Activated B cell treated with CpG ODN at 0.5 μM for 24 hours (primary cell): ENCODE data around the gene SNAI1. TPM values are rescaled to one million over a fixed set of nuclear protein-coding genes. Genes with fewer than 3 reads are reported as not detected.
A peak's percentile ranks its signal among the peaks of the same experiment; 100 is the strongest.

Experiments
- ATAC-seq: fragments of 200-7000 bp; cut with Tn5 transposase; one replicate; pipeline ENCODE4 v1.10.0; 2021; ENCODE audit warnings: low read depth, mild to moderate bottlenecking, moderate library complexity
- CTCF ChIA-PET: fragments of 350-600 bp; sonication (Branson Sonifier 250); formaldehyde crosslinking; loops from one replicate; lab custom pipeline; 2021; ENCODE audit warnings: antibody characterized with exemption; lab: Charles Lee
- POLR2A ChIA-PET: fragments of 350-600 bp; sonication (Branson Sonifier 250); formaldehyde crosslinking; loops from one replicate; lab custom pipeline; 2021; ENCODE audit warnings: antibody characterized with exemption; lab: Charles Lee
- DNase-seq: peaks from one replicate; pipeline ENCODE4 v3.0.0; 2022
- H3K27ac Mint-ChIP-seq: one replicate; pipeline ENCODE4 v1.8.0; 2020; ENCODE audit warnings: mixed read lengths
- H3K27me3 Mint-ChIP-seq: one replicate; pipeline ENCODE4 v1.8.0; 2021; ENCODE audit warnings: mixed read lengths
- H3K36me3 Mint-ChIP-seq: one replicate; pipeline ENCODE4 v1.8.0; 2021; ENCODE audit warnings: low read depth, mixed read lengths
- H3K4me1 Mint-ChIP-seq: one replicate; pipeline ENCODE4 v1.8.0; 2021; ENCODE audit warnings: mixed read lengths
- H3K4me3 Mint-ChIP-seq: one replicate; pipeline ENCODE4 v1.8.0; 2020; ENCODE audit warnings: mild to moderate bottlenecking, mixed read lengths
- H3K9me3 Mint-ChIP-seq: one replicate; pipeline ENCODE4 v1.8.0; 2020; ENCODE audit warnings: mixed read lengths
- intact Hi-C: fragments of 100-400 bp; cut with micrococcal nuclease; formaldehyde crosslinking; loops from one replicate; pipeline ENCODE4 v1.15.1; 2024
- total RNA-seq: library from RNA; stranded (reverse); gene quantifications from 2 replicates; pipeline ENCODE4 v1.2.3, GENCODE V29; 2022
- TF ChIP-seq, protein P1 (sequence below): fragments of 200-600 bp; IDR thresholded peaks from one replicate; pipeline ENCODE4 v1.8.0; 2022; ENCODE audit warnings: antibody characterized with exemption, mild to moderate bottlenecking

The SNAI1 gene
- total RNA-seq, 1 donor from 2014 or later, result 0.67 TPM

DNA sequence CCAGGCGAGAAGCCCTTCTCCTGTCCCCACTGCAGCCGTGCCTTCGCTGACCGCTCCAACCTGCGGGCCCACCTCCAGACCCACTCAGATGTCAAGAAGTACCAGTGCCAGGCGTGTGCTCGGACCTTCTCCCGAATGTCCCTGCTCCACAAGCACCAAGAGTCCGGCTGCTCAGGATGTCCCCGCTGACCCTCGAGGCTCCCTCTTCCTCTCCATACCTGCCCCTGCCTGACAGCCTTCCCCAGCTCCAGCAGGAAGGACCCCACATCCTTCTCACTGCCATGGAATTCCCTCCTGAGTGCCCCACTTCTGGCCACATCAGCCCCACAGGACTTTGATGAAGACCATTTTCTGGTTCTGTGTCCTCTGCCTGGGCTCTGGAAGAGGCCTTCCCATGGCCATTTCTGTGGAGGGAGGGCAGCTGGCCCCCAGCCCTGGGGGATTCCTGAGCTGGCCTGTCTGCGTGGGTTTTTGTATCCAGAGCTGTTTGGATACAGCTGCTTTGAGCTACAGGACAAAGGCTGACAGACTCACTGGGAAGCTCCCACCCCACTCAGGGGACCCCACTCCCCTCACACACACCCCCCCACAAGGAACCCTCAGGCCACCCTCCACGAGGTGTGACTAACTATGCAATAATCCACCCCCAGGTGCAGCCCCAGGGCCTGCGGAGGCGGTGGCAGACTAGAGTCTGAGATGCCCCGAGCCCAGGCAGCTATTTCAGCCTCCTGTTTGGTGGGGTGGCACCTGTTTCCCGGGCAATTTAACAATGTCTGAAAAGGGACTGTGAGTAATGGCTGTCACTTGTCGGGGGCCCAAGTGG lies 5.3 kb downstream of the SNAI1 start:
- ChIA-PET CTCF (interaction anchor here (1.0 to 2.0 kb wide), 2 partner anchors 9 to 83 kb away, joined by 4 to 8 read pairs; no protein-coding TSS in a partner anchor), POLR2A (interaction anchor here (0.7 kb wide), 1 partner anchor 81 kb away, joined by 3 read pairs; no protein-coding TSS in a partner anchor)
- TF ChIP-seq, protein P1, sequence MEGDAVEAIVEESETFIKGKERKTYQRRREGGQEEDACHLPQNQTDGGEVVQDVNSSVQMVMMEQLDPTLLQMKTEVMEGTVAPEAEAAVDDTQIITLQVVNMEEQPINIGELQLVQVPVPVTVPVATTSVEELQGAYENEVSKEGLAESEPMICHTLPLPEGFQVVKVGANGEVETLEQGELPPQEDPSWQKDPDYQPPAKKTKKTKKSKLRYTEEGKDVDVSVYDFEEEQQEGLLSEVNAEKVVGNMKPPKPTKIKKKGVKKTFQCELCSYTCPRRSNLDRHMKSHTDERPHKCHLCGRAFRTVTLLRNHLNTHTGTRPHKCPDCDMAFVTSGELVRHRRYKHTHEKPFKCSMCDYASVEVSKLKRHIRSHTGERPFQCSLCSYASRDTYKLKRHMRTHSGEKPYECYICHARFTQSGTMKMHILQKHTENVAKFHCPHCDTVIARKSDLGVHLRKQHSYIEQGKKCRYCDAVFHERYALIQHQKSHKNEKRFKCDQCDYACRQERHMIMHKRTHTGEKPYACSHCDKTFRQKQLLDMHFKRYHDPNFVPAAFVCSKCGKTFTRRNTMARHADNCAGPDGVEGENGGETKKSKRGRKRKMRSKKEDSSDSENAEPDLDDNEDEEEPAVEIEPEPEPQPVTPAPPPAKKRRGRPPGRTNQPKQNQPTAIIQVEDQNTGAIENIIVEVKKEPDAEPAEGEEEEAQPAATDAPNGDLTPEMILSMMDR, result no peak
- peaks cover 9% of the 10 kb centered on the region for H3K4me1 Mint-ChIP-seq
- no peak overlapping the region for H3K4me3 Mint-ChIP-seq
- no peak for ATAC-seq
- no peaks in the 10 kb centered on the region for H3K27me3 Mint-ChIP-seq
- intact Hi-C loops, result no loop called here
- H3K27ac Mint-ChIP-seq, result no peak overlapping the region
- no peaks in the 10 kb centered on the region for H3K36me3 Mint-ChIP-seq
- DNase-seq, result no peak
- no peaks in the 10 kb centered on the region for H3K9me3 Mint-ChIP-seq

DNA sequence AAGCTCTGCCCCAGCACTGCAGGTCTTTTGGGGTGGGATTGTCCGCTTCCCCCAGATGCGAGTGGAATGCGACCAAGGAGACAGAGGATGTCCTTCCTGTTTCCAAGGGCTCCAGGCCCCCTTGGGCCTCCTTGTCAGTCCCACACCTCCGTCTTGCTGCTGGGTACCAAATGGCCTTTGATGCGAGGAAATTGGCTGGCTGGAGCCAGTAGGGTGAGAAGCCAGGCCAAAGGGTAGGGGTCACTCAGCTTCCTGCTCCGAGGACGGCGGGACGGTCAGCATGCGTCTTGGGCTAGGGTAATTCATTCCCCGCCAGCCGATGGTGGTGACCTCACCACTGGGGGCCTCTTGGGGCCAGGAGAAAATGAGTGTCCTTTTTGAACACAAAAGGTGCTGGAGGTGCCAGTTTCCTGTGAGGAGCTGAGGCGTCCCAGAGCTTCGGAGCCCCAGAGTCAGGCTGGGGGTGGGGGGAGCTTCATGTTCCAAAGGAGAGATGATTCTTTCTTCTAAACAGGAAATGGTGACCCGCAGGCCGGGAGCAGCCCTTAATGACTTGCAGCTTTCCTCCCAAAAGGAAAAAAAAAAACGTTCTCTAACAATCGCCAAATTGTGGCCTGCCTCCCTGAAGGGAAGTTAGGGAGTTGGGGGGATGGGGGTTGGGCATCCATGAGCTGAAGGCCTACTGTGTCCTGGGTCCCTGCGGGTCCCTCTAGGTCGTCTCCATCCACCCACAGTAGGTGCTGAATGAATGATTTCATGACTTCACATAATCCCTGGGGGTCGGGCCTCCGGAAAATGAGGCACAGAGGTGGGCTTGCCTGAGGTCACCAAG lies 6.7 kb downstream of the SNAI1 start:
- Mint-ChIP-seq H3K36me3 (no peaks in the 10 kb centered on the region), H3K9me3 (no peaks in the 10 kb centered on the region), H3K27me3 (no peaks in the 10 kb centered on the region), H3K4me1 (peaks cover 11% of the 10 kb centered on the region), H3K4me3 (no peak overlapping the region), H3K27ac (no peak overlapping the region)
- intact Hi-C loops, result no loop called here
- ATAC-seq (no peak), DNase-seq (no peak)
- ChIA-PET POLR2A (no interaction called here), CTCF (interaction anchor here (1.1 to 2.0 kb wide), 2 partner anchors 9 to 11 kb away, joined by 3 to 8 read pairs; no protein-coding TSS in a partner anchor)
- TF ChIP-seq, protein P1, result no peak

DNA sequence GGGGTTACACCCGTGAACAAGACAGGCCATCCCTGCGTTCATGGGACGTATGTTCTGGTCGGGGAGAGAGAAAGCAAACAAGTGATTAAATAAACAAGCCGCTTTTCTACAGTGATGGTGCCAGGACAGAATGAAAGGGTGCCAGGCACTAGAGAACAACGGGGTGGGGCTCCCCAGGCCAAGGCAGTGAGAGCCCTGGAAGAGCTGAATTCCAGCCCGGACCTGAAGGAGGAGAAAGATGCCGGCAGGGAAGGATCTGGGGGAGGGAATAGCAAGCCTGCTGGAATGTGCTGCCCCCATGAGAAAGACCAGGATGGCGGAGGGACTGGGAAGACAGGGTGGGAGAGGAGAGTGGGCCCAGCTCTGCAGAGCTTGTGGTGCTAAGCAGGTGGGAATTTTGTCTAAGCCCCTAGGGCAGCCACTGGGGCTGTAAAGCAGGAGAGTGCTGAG lies 7.5 kb downstream of the SNAI1 start:
- Mint-ChIP-seq H3K27me3 (no peaks in the 10 kb centered on the region), H3K4me3 (no peak overlapping the region), H3K9me3 (no peaks in the 10 kb centered on the region), H3K27ac (no peak overlapping the region), H3K36me3 (no peaks in the 10 kb centered on the region), H3K4me1 (peaks cover 11% of the 10 kb centered on the region)
- intact Hi-C loops, result no loop called here
- DNase-seq (no peak), ATAC-seq (no peak)
- TF ChIP-seq, protein P1, result no peak
- CTCF ChIA-PET, result interaction anchor here (1.1 kb wide), 1 partner anchor 9 kb away, joined by 3 read pairs; no protein-coding TSS in a partner anchor
- POLR2A ChIA-PET, result interaction anchor here (1.1 kb wide), 1 partner anchor 81 kb away, joined by 4 read pairs; no protein-coding TSS in a partner anchor

DNA sequence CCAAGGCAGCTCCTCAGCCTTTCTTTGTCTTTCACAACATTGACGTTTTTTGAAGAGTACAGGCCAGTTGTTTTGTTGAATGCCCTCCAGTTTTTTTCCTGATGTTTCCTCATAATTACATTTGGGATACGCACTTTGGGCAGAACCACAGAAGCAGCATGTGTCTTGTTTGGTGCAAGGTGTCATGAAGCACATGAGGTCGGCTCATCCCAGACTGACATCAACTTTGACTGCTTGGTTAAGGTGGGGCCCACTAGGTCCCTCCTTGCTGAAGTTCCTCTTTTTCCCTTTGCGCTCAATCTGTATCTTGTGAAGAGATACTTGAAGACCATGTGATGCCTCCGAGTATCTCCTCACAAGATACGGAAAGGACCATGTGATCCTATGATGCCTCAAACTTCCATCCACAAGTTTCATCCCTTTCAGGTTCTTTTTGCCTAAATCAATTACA lies 10.5 kb downstream of the SNAI1 start:
- H3K4me1 Mint-ChIP-seq, result peaks cover 12% of the 10 kb centered on the region
- H3K9me3 Mint-ChIP-seq, result no peaks in the 10 kb centered on the region
- H3K4me3 Mint-ChIP-seq, result no peak overlapping the region
- ATAC-seq, result peak; percentile 87
- POLR2A ChIA-PET, result interaction anchor here (0.6 kb wide), 1 partner anchor 245 kb away, joined by 4 read pairs; no protein-coding TSS in a partner anchor
- TF ChIP-seq, protein P1, result no peak
- H3K36me3 Mint-ChIP-seq, result no peaks in the 10 kb centered on the region
- no peak overlapping the region for H3K27ac Mint-ChIP-seq
- no peaks in the 10 kb centered on the region for H3K27me3 Mint-ChIP-seq
- intact Hi-C loops, result no loop called here
- no peak for DNase-seq
- CTCF ChIA-PET, result interaction anchor here (0.9 to 1.2 kb wide), 2 partner anchors 14 to 78 kb away, joined by 3 to 6 read pairs; no protein-coding TSS in a partner anchor
